Stimulated activated CD4-positive, alpha-beta T cell treated with anti-CD3 and anti-CD28 coated beads, Interleukin-1b, Interleukin-23, amount 100 ng/mL, for 1 hour (primary cell): Measurements from ENCODE around the gene PDE4D.
"Not testable (repeated sequence)": the region's sequence is repeated elsewhere in the genome, so short reads cannot be mapped to it uniquely, and the experiment has no call there.

Experiments
- DNase-seq, 2 donors: peaks; one replicate each; pipeline ENCODE4 v3.0.0-alpha.2; 2020; ENCODE audit warnings: low read depth in 2 of 2

Gene PDE4D

DNA sequence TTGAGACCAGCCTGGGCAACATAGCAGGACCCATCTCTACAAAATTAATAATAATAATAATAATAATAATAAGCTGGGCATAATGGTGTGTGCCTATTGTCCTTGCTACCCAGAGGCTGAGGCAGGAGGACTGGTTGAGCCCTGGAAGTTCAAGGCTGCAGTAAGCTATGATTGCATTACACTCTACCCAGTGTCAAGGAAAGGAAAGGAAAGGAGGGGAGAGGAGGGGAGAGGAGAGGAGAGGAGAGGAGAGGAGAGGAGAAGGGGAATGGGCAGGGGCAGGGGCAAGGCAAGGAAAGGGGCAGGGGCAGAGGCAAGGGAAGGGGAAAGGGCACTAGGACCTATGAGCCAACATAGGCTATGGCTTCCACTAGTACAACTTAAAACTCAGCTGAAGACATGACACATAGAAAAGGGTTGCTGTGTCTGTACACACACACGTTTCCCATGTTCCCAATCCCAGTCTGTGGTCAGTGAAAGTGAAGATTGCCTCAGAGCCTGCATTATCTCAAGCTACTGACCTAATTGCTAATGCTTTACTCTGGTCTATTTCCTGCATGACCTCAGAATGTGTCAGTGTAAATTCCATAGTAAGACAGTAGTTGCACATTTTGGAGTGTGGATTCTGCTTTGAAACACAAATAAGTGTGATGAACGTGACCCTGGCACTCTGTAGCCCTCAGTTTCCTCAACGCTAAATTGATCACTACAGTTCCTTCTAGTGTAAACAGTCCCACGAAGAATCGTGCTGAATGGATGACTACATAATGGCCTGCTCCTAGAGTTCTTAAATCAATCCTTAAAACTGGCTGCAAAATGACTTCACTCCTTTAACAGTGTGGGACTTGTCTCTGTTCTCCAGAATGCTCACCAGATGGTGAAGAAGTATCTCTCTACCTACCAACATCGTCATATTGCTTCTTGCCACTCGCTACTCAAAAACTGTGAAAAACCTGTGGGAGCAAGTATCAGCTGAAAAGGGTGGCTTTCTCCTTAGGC lies 813.6 kb downstream of the PDE4D start:
- no peak for DNase-seq

DNA sequence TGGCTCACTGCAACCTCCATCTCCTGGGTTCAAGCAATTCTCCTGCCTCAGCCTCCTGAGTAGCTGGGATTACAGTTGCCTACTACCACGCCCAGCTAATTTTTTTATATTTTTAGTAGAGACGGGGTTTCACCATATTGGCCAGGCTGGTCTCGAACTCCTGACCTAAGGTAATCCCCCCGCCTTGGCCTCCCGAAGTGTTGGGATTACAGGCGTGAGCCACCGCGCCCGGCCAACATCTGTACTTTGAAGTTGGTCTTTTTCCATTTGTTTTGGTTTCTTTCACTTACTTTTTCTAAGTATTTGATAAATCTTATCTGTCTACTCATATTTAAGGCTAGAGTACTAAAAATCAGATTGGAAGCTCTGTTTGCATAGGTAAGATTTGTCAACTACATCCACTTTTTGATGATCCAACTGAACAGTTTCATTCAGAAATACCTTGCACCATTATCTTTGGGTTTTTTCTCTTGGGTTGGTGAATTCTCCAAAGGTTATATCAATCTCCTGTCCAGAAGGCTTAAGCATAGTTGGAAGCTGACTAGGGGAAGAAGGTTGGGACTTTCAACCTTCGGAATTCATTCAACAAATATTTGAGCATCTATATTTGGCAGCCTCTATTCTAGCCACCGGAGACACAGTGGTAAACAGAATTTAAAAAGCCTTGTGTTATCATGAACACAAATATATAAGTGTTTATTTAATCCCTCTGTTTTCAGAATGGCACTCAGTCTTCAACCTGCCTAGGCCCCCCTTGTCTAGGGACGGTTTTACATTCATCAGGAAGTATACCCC lies 821.6 kb downstream of the PDE4D start:
- no peak for DNase-seq

DNA sequence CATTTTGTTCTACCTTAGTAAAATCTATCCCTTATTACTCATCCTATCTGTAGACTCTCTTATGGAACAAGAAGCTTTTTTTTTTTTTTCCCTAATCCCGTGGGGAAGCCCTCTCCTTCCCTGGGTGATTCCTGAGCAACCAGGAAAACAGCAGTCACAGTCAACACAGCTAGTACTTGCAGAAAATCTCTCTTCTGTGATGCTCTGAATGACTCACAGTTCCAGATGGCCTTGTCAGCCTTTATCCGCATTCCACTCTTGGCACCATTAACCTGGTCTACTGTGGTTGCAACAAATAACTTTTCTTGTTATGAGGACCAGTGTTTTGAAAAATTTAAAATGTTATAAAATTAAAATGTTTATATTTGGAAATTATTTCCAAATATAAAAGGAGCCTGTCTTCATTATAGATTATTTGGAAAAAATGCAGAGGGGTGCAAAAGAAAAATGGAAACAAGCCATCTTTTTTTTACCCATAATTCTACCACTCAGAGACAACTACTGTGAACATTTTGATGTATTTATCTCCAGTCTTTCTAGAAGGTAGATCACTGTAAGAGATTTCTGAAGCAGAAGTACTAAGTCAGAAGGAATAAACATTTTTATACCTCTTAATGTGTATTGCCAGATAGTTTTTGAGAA lies 824.0 kb downstream of the PDE4D start:
- no peak for DNase-seq

DNA sequence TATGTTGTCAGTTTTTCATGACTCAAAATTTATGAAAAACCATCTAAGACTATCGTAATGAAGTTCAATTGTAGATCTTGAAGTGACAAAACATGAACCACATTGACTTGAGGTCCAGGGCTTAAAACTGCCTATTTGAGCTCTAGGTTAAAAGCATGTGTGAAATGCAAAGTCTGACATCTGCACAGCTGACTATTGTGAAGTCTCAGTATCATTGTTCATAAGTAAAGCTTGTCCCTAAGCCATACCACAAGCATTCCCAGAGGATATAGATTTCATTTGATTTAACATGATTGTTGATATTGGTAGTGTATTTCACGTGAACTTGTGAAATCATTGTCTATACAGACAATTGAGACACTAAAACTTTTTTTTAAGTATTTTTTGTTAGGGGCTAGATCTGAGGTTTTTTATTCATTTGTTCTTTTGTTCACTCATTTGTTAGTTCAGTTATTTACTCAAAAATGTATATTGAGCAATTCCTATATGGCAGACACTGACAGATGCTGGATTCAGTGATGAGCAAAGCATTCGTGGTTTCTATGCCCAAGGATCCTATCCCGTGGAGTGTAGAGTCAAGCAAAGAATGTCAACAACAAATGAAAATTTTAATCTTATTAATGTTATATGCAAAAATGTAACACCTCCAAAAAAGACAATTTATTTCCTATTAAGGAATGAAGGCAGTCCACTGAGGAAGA lies 825.4 kb downstream of the PDE4D start:
- DNase-seq, result no peak

DNA sequence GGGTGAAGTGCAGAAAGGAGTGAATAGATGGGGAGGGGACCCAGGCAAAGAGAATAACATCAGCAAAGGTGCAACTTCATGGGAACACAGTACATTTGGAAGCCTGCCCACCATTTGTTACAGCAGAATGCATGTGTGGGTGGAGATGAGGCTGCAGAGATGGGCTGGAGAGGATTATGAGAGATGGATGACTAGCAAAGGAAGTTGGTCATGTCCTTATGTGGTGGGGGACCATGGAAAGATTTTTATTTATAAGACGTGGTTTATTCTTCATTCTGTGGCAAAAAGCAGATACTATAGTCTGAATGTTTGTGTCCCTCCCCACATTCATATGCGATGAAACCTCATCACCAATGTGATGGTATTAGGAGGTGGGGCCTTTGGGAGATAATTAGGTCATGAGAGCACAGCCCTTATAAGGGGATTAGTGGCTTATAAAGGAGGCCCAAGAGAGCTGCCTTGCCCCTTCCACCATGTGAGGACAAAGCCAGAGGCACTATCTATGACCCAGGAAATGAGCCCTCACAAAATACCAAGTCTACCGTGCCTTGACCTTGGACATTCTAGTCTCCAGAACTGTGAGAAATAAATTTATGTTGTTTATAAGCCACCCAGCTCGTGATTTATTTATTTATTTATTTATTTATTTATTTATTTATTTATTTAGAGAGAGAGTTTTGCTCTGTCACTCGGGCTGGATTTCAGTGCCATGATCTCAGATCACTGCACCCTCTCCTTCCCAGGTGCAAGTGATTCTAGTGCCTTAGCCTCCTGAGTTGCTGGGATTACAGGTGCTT lies 827.0 kb downstream of the PDE4D start:
- DNase-seq, result no peak

DNA sequence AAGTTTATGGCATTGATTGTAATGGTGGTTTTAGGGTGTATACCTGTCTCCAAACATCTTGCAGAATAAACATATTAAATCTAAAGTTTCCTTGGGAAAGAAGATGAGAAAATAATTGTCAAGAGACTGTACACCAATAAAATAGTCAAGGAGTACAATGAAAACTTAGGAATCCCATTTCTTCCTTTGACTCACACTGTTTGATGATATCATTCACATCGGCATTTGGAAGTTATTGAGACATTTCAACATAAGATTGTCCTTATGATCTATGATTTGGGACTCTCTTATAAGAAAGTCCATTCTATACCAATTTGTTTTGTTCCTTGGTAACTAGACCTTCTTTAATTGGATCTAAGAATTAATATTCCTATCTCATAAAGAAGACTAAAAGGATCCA lies 828.0 kb downstream of the PDE4D start:
- DNase-seq, result no peak

DNA sequence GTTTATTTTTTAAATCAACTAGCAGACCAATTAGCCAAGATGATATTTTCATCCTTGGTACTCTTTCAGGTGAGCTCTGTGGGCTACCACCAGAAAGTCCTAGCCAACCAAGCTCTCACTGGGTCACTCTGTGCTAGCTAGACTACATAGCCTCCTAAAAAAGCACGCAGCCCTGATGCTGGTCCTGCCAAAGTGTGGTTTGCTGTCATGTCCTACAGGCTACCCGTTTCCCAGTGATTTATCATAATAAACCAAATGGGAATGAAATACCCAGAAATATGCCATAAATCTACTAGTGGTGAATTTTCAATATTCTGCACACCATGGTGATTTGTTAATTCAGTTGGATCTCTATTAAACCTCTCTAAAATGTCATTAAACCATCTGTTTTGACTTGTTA lies 829.2 kb downstream of the PDE4D start:
- no peak for DNase-seq

DNA sequence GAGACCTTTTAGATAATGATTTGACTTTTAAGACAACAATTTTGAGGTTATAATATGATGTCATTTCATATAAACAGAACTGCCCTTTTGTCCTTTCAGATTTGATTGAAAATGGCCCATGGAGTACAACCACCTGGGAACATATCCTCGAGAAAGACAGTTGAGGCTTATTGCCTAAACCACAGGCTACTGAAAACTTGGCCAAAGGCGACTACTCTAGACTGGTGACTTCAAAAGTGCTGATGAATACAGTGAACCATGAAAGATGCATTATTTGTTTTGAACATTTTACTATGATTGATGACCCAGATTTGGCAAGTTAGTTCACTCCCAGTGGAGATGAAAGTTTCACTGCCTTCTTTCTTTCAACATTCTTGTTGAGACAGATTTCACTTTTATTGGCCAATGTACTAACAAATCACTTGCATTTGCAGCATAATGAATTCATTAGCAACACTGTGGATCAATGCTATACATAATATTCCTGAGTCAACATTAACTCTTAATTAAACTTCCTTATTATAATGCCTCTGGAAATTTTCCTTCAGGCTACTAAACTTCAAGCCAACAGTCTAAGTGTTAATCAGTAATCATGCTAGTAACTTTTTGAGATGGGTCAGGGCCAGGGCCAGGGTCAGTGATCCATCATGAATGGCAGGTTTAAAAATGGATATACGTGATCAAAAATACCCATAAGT lies 830.4 kb downstream of the PDE4D start:
- DNase-seq, result no peak

DNA sequence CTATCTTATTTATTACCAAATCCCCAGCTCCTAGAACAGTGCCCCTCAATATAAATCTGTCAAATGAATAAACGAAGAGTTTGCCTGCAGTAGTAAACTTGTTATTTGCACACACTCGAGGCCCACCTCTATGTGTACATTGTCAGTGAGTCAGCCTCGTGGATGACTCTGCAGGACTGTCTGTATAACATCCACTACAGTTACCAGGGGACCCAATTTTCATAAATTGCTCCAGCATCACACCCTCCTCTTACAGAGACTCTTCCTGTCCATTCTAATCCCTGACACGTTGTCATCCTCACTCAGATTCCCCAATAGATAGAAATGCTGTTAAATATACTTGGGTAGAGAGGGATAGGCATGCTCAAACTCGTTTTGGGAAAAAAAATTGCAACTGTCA lies 832.1 kb downstream of the PDE4D start:
- DNase-seq, result no peak

DNA sequence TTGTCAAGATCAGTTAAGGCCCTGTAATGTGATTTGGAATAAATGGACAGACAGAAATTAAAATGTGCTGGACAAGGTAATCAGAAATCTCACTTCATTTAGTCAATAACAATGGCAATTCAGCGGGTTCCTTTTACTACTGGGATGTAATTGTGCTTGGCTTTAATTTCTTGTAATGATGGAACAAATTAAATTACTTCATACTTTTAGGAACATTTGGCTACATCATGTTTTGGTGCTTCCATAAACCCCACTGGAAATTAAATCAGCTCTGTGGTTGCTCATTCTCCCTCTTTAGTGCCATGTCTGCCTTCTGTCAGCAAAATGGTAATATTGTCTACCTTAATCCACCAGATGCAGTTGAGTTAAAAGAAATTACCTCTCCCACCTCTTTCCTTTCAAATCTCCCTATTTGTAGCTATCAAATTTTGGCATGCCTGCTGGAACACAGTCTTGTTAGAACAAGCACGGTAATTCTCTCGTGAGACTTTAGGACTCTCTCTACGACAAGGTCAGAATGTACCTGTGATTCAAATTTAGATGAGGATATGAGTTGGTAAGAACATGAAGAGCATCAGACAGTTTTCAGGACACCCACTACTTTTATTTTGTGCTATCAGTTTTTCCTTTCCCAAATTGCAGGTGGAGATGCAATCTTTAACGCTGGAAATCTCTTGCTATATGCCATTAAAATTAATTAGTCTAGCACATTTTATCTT lies 834.4 kb downstream of the PDE4D start:
- DNase-seq, result no peak

DNA sequence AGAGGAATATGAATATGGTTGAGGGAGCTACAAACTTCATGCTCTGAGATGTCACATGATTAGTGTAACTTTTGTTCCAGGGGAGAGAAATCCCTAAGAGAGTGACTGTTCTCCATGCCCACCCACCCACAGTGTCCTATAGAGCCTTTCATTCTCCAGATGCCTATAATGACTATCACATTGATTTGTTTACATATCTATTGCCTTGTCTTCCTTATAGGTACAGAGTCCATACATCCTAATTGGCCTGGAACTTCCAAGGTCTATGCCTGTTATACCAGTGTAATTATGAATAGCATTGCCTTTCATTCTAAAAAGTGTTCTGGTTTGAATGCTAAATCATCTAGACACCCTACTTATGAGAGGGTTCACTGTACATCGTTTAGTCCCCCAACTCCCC lies 835.3 kb downstream of the PDE4D start:
- DNase-seq, result no peak

DNA sequence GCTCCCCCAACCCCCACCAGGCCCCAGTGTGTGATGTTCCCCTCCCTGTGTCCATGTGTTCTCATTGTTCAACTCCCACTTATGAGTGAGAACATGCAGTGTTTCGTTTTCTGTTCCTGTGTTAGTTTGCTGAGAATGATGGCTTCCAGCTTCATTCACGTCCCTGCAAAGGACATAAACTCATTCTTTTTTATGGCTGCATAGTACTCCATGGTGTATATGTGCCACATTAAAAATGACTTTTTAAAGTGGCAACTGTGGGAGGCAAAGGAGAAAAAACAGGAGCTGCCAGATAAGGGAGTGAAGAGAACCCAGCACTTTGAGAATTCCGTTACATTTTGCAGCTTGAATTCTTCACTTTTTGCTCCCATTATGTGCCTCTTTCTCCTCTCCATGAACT lies 836.9 kb downstream of the PDE4D start:
- DNase-seq, result not testable (repeated sequence)

DNA sequence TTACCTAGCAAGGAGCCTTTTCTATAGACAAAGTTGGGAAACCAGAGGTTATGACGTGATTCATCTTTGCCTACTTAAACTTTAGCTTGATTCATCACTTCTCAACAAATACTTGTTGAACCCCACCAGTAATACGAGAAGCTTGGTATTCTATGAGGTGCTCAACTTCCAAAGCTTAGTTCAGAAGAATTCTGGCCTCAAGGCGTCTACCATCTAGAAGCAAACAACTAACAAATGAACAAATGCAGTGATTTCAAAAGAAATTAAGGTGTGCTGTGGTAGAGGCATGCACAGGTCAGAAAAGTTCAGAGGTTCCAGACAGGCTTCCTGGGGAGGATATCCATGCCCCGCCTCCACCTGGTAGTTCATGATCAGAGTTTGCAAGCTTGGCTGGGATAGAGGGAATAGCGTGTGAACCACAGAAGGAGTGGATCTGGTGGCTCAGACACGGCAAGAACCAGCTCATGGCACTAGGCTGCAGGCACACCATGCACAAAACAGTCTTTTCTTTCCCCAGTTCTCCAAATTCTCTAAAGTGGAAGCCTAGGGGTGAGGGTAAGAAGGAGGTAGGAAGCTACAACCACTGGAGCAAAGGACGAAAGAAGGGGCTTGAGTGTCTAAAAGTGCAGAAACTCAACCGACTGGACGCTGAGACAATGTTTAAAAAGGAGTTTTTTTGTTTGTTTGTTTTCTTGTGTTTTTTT lies 837.6 kb downstream of the PDE4D start:
- DNase-seq, result no peak

DNA sequence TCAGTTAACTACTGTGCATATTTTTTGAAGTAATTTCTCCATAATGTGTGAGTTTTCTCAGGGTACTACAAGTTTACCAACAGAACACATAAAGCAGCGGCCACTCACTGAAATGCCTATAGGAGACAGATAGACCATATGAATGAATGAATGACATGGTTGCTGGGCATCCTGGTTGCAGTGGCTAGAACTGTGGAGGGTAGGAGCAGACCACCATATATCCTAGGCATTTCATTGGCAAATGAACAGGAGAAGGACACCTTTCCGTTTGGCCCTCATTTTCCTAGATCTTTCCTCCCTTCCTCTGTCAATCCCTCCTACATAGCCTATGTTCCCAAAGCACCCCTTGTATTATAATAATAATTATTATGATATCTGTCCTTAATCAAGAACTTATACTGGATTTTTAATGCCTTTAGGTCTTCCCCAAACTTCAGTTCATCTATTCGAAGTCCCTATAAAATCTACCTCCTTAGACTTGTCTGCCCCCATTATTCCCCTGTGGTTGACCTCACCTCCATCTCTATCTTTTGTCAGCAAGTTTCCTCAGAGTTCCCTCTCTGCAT lies 838.5 kb downstream of the PDE4D start:
- no peak for DNase-seq

DNA sequence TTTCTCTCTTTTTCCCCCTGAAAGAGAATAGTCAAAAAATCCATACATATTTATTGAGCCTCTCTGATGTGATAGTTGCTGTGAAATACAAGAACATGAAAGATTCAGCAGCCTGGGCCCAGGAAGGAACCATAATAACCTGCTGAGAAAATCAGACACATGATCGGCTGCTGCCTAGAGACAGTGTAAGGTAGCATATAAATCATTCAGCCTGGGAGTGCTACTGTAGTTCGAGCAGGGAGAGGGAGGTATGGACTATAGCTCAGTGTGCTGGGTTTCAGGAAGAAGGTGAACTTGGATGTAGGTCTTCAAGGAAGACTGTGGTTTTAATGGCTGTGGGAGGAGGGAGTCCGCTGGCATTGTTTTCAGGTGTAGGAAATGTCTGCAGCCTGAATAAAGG lies 841.6 kb downstream of the PDE4D start:
- DNase-seq, result no peak

DNA sequence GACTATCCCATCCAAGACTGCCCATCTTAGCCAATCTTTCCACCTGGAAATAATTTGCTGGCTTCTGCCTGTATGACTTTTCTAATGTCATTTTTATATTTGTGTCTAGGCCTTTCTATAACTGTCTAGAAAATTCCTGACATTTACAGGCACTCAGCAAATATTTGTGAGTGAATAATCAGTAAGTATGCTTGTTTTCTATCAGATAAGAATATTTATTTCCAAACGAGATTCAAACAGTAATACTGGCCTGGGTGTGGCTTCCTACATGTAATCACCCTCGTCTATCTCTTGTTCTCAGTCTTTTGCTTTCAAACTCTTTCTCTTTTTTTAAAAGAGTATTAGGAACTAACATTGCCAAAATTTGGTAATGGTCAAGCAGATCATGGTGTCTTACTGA lies 844.4 kb downstream of the PDE4D start:
- DNase-seq, result no peak

DNA sequence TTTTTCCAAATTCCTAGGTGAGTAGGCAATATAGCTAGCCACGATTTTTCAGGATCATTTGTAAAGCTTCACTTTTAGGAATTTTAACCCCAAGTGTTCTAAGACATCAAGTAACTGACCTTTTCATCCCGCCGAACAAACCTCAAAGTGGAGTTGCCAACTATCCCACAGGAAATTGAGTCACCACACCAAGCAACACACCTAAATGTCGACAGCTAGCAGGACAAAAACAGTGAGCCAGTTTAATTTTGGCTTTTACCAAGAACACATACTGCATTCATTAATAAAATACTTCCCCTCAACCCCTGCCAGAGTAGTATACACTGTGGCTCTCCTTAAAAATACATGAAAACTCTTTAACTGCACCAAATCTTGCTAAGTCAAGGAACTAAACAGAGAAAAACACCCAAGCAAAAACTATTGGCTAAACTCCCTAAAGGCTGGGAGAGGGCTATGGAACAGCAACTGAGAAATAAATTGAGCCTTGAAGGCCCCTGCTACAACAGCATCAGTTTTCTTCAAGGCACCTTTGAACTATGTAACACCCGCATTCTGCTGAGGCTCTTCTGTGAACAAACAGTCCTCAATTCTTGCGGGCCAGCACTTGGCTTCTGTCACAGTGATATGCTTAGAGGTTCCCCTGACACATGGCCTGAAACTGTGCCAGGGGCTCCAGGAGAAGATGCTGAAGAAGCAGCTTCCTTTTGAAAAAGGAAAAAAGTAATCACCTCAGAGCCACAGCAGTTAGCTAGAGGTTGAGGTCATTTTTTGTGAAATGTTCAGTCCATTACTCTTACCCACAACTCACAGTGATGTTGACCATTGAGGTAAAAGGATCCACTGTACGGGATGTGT lies 851.1 kb downstream of the PDE4D start:
- DNase-seq, result no peak

DNA sequence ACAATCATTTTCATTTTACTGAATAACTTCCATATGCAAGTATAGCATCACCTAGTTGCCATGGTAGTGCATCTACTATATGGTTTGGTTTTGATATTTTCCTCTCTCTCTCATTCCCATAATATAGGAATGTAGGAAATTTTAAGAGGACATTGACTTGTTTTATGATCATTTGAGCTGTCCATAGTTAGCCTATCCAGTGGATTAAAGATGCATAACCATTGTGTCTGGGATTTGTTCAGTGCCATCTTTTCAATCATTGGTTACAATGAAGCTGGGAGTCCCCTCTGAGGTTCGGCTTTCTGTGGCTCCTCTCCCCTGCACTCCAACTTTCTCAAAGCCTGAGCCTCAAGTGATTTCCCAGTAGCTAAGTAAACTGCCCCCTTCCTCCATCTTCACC lies 852.2 kb downstream of the PDE4D start:
- no peak for DNase-seq
